Effector CD8-positive, alpha-beta T cell (primary cell): ENCODE results near the gene RNF213.
"Not testable (repeated sequence)": the region's sequence is repeated elsewhere in the genome, so short reads cannot be mapped to it uniquely, and the experiment has no call there.

ENCODE experiments used
- DNase-seq: peaks from one replicate; lab custom pipeline; 2025; lab: John Stamatoyannopoulos, UW

The RNF213 gene

GRCh38 chr17:80252871-80253270 lies 7.8 kb upstream of the RNF213 start:
- DNase-seq, result peak; percentile 70

GRCh38 chr17:80253631-80254395 lies 6.8 kb upstream of the RNF213 start:
- no peak for DNase-seq

- no peak for DNase-seq
Observed at GRCh38 chr17:80254396-80255251, 6.0 kb upstream of the RNF213 start.

GRCh38 chr17:80256034-80256350 lies 4.7 kb upstream of the RNF213 start:
- no peak for DNase-seq

GRCh38 chr17:80257716-80258213 lies 2.9 kb upstream of the RNF213 start:
- no peak for DNase-seq

- not testable (repeated sequence) for DNase-seq
Observed at GRCh38 chr17:80258296-80258695, 2.4 kb upstream of the RNF213 start.

GRCh38 chr17:80259457-80260068 lies 1.1 kb upstream of the RNF213 start:
- DNase-seq, result no peak

GRCh38 chr17:80260069-80260535 lies 550 bp upstream of the RNF213 start:
- peak; percentile 74 for DNase-seq

- DNase-seq, result peak; percentile 47
Observed at GRCh38 chr17:80261159-80261894, 675 bp downstream of the RNF213 start.

GRCh38 chr17:80261895-80262279 lies 1.2 kb downstream of the RNF213 start:
- no peak for DNase-seq

- DNase-seq, result no peak
Observed at GRCh38 chr17:80262291-80262690, 1.6 kb downstream of the RNF213 start.

GRCh38 chr17:80262775-80263244 lies 2.2 kb downstream of the RNF213 start:
- DNase-seq, result no peak

- DNase-seq, result peak; percentile 71
Observed at GRCh38 chr17:80263253-80264204, 2.9 kb downstream of the RNF213 start.

GRCh38 chr17:80264205-80265075 lies 3.8 kb downstream of the RNF213 start:
- DNase-seq, result peak; percentile 19

- DNase-seq, result peak; percentile 16
Observed at GRCh38 chr17:80265205-80266068, 4.8 kb downstream of the RNF213 start.

GRCh38 chr17:80267391-80267790 lies 6.7 kb downstream of the RNF213 start:
- no peak for DNase-seq

- DNase-seq, result no peak
Observed at GRCh38 chr17:80268427-80268826, 7.8 kb downstream of the RNF213 start.

GRCh38 chr17:80269405-80269807 lies 8.8 kb downstream of the RNF213 start:
- no peak for DNase-seq
